Loucy (cell line): ENCODE results near the gene ASIC2.

Experiments
- EZH2phosphoT487 ChIP-seq: fragments of 200-600 bp; IDR thresholded peaks from 2 replicates; pipeline ENCODE4 v1.6.1; 2018; ENCODE audit warnings: antibody characterized with exemption, mild to moderate bottlenecking, moderate library complexity, borderline replicate concordance
- TF ChIP-seq, protein P1 (sequence below): fragments of 200-600 bp; sonication (generic); conservative IDR thresholded peaks from 2 replicates; pipeline ENCODE4 v1.5.1; 2014; ENCODE audit warnings: mild to moderate bottlenecking, antibody characterized with exemption, low read length

DNA sequence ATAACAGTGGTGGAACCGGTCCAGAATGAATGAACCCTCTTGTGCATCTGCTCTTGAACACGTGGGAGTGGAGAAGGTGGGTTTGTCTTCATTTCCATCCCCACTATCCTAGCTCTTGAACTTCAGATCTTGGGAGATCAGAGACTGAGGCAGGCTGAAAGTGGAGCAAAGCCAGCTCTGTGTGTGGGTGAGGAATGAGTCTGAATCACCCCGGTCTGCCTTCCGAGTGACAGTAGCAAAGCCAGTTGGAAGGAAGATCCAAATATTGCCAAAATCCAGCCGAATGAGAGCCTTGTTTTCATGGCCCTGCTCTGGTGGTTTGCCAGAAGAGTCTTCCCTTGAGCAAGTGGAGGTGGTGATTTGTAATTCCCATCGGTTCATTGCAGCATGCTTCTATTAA is 29.0 kb upstream of the ASIC2 start:
- TF ChIP-seq, protein P1, sequence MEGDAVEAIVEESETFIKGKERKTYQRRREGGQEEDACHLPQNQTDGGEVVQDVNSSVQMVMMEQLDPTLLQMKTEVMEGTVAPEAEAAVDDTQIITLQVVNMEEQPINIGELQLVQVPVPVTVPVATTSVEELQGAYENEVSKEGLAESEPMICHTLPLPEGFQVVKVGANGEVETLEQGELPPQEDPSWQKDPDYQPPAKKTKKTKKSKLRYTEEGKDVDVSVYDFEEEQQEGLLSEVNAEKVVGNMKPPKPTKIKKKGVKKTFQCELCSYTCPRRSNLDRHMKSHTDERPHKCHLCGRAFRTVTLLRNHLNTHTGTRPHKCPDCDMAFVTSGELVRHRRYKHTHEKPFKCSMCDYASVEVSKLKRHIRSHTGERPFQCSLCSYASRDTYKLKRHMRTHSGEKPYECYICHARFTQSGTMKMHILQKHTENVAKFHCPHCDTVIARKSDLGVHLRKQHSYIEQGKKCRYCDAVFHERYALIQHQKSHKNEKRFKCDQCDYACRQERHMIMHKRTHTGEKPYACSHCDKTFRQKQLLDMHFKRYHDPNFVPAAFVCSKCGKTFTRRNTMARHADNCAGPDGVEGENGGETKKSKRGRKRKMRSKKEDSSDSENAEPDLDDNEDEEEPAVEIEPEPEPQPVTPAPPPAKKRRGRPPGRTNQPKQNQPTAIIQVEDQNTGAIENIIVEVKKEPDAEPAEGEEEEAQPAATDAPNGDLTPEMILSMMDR, result no peak
- TF ChIP-seq EZH2phosphoT487, result no peak
